Measurements from ENCODE around the gene ESX1. TPM values are rescaled to one million over a fixed set of nuclear protein-coding genes. Genes with fewer than 3 reads are reported as not detected.

ESX1 gene
- total and polyA plus RNA-seq, 2 of the 8 experiments (the other 6 are each of a cell fraction or from before 2014, with no cell fraction given): not detected

DNA sequence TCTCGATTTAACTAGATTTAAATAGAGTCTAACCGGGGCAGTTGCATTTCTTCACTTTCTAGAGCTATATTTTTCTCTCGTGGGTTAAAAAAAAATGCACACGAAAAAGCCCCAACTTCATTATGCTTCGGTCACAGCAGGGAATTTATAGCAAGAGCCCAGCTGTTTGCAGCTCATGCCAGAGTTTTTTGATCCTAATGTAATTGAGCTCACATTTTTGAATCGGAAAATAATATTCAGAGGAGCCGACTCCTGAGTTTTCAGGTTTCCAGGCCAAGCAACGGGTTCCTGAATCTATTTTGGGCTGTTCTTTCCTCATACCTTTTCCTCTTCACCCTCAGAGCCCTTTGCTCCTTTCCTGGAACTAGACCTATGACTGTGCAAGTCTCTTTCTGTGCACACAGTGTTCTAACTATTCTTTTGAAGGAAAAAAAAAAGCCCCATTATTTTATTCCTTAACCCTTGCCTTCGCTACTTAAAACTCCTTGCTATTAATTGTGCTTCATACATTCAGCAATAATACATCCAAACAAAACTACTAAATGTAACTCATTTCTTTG is 27.5 kb upstream of the ESX1 start (continued):
- TF ChIP-seq, protein P1, sequence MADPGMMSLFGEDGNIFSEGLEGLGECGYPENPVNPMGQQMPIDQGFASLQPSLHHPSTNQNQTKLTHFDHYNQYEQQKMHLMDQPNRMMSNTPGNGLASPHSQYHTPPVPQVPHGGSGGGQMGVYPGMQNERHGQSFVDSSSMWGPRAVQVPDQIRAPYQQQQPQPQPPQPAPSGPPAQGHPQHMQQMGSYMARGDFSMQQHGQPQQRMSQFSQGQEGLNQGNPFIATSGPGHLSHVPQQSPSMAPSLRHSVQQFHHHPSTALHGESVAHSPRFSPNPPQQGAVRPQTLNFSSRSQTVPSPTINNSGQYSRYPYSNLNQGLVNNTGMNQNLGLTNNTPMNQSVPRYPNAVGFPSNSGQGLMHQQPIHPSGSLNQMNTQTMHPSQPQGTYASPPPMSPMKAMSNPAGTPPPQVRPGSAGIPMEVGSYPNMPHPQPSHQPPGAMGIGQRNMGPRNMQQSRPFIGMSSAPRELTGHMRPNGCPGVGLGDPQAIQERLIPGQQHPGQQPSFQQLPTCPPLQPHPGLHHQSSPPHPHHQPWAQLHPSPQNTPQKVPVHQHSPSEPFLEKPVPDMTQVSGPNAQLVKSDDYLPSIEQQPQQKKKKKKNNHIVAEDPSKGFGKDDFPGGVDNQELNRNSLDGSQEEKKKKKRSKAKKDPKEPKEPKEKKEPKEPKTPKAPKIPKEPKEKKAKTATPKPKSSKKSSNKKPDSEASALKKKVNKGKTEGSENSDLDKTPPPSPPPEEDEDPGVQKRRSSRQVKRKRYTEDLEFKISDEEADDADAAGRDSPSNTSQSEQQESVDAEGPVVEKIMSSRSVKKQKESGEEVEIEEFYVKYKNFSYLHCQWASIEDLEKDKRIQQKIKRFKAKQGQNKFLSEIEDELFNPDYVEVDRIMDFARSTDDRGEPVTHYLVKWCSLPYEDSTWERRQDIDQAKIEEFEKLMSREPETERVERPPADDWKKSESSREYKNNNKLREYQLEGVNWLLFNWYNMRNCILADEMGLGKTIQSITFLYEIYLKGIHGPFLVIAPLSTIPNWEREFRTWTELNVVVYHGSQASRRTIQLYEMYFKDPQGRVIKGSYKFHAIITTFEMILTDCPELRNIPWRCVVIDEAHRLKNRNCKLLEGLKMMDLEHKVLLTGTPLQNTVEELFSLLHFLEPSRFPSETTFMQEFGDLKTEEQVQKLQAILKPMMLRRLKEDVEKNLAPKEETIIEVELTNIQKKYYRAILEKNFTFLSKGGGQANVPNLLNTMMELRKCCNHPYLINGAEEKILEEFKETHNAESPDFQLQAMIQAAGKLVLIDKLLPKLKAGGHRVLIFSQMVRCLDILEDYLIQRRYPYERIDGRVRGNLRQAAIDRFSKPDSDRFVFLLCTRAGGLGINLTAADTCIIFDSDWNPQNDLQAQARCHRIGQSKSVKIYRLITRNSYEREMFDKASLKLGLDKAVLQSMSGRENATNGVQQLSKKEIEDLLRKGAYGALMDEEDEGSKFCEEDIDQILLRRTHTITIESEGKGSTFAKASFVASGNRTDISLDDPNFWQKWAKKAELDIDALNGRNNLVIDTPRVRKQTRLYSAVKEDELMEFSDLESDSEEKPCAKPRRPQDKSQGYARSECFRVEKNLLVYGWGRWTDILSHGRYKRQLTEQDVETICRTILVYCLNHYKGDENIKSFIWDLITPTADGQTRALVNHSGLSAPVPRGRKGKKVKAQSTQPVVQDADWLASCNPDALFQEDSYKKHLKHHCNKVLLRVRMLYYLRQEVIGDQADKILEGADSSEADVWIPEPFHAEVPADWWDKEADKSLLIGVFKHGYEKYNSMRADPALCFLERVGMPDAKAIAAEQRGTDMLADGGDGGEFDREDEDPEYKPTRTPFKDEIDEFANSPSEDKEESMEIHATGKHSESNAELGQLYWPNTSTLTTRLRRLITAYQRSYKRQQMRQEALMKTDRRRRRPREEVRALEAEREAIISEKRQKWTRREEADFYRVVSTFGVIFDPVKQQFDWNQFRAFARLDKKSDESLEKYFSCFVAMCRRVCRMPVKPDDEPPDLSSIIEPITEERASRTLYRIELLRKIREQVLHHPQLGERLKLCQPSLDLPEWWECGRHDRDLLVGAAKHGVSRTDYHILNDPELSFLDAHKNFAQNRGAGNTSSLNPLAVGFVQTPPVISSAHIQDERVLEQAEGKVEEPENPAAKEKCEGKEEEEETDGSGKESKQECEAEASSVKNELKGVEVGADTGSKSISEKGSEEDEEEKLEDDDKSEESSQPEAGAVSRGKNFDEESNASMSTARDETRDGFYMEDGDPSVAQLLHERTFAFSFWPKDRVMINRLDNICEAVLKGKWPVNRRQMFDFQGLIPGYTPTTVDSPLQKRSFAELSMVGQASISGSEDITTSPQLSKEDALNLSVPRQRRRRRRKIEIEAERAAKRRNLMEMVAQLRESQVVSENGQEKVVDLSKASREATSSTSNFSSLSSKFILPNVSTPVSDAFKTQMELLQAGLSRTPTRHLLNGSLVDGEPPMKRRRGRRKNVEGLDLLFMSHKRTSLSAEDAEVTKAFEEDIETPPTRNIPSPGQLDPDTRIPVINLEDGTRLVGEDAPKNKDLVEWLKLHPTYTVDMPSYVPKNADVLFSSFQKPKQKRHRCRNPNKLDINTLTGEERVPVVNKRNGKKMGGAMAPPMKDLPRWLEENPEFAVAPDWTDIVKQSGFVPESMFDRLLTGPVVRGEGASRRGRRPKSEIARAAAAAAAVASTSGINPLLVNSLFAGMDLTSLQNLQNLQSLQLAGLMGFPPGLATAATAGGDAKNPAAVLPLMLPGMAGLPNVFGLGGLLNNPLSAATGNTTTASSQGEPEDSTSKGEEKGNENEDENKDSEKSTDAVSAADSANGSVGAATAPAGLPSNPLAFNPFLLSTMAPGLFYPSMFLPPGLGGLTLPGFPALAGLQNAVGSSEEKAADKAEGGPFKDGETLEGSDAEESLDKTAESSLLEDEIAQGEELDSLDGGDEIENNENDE (IDR thresholded peaks at IDR 0.05; ENCODE audit: insufficient replicate concordance, low read length): no peak
- TF ChIP-seq SP2 (IDR thresholded peaks at IDR 0.05; ENCODE audit: low read length): no peak

Data from H1 (cell line).